Measurements from ENCODE around the gene LIMK2. TPM values are rescaled to one million over a fixed set of nuclear protein-coding genes. Genes with fewer than 3 reads are reported as not detected.

LIMK2 gene
- total and polyA plus RNA-seq, 2 experiments from 2014 or later = 10.7 to 19.5 TPM

- Histone ChIP-seq H4K20me1 (ENCODE audit: insufficient read depth) (no peaks in the 10 kb centered on the region), H3K27me3 (replicated peaks; ENCODE audit: insufficient read depth) (no peaks in the 10 kb centered on the region), H3K27ac (no peak overlapping the region), H3K9ac (no peak overlapping the region), H3K9me2 (ENCODE audit: insufficient read depth) (no peaks in the 10 kb centered on the region), H3F3A (ENCODE audit: insufficient read depth) (peaks cover 13% of the 10 kb centered on the region), H3K36me3 (ENCODE audit: low read depth) (no peaks in the 10 kb centered on the region), H3K79me2 (ENCODE audit: insufficient read depth) (no peaks in the 10 kb centered on the region), H3K4me3 (no peak overlapping the region), H3K4me2 (ENCODE audit: unreplicated experiment) (no peak overlapping the region), H2AFZ (no peak overlapping the region), H3K9me3 (ENCODE audit: low read depth) (no peaks in the 10 kb centered on the region), H3K4me1 (ENCODE audit: insufficient read depth) (peaks cover 13% of the 10 kb centered on the region)
- in situ Hi-C loops (cut with MboI) = no loop called here
- WGBS, 2 experiments (ENCODE audit: low coverage in 1 of 2, low lambda C conversion rate in 2 of 2, missing lambda C conversion rate in 2 of 2) = 88 to 99% methylated on average over 3 of the region's 3 CpGs
- DNase-seq = no peak
- no peak for TF ChIP-seq EZH2 (IDR thresholded peaks at IDR 0.05; ENCODE audit: insufficient read depth, poor library complexity, severe bottlenecking)
- TF ChIP-seq EZH2phosphoT487 (IDR thresholded peaks at IDR 0.05; ENCODE audit: insufficient read depth, low read depth) = no peak
These were observed 88.8 kb downstream of the LIMK2 start for GRCh38 chr22:31300896-31301295.

DNA sequence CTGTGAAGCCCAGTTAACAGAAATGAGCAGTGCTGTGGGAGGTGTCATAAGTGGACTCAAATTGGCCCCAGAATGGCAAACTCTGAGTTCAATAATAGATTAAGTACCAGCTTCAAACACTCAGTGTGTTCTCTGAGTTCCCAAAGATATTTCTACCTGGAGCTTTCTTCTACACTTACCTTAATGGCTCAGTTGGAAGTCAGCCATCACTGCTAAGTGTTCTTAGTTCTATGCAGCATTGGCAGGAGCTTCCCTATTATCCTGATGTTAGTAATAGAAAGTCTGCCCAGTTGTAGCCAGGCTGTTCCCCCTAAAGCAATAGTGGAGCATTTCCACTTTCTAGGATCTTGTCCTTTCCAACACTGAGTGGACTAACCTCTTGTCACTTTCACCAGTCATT, 89.9 kb downstream of the LIMK2 start:
- Histone ChIP-seq H4K20me1 (ENCODE audit: insufficient read depth) (no peaks in the 10 kb centered on the region), H3K4me1 (ENCODE audit: insufficient read depth) (0 out of 2 replicates have a peak, but pooled peaks cover 3% of the 10 kb centered on the region), H3K27ac (no peak overlapping the region), H3K27me3 (replicated peaks; ENCODE audit: insufficient read depth) (no peaks in the 10 kb centered on the region), H3F3A (ENCODE audit: insufficient read depth) (peaks cover 2% of the 10 kb centered on the region; the same call in 1 of the 2 replicates), H3K9ac (no peak overlapping the region), H2AFZ (no peak overlapping the region), H3K9me3 (ENCODE audit: low read depth) (no peaks in the 10 kb centered on the region), H3K4me2 (ENCODE audit: unreplicated experiment) (no peak overlapping the region), H3K79me2 (ENCODE audit: insufficient read depth) (no peaks in the 10 kb centered on the region), H3K9me2 (ENCODE audit: insufficient read depth) (no peaks in the 10 kb centered on the region), H3K4me3 (no peak overlapping the region), H3K36me3 (ENCODE audit: low read depth) (no peaks in the 10 kb centered on the region)
- no peak for DNase-seq
- in situ Hi-C loops (cut with MboI) = no loop called here
- TF ChIP-seq EZH2phosphoT487 (IDR thresholded peaks at IDR 0.05; ENCODE audit: insufficient read depth, low read depth) (no peak), EZH2 (IDR thresholded peaks at IDR 0.05; ENCODE audit: insufficient read depth, poor library complexity, severe bottlenecking) (no peak)

DNA sequence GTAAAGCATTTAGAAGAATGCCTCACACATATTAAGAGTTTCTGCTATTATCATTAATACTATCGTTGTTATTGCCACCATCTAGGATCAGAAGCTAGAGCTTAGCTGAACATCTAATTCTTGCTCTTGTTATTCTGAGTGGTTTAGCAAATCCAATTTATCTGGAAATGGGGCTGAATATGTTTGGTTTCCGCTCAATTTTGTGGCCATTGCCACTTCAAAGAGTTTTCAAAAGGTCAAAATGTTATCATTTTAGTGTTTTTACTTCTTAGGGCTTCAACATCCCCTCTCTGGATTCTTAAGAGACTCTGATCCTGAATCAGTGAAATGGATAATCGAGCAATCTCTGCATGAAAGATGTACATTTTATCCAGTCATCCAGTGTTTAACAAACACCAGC, 90.4 kb downstream of the LIMK2 start:
- Histone ChIP-seq H3K4me3 (no peak overlapping the region), H2AFZ (no peak overlapping the region), H3K27ac (no peak overlapping the region), H3K4me2 (ENCODE audit: unreplicated experiment) (no peak overlapping the region), H3K9ac (no peak overlapping the region), H3K36me3 (ENCODE audit: low read depth) (no peaks in the 10 kb centered on the region), H3K27me3 (replicated peaks; ENCODE audit: insufficient read depth) (no peaks in the 10 kb centered on the region), H4K20me1 (ENCODE audit: insufficient read depth) (no peaks in the 10 kb centered on the region), H3K79me2 (ENCODE audit: insufficient read depth) (no peaks in the 10 kb centered on the region), H3K4me1 (ENCODE audit: insufficient read depth) (no peaks in the 10 kb centered on the region), H3K9me2 (ENCODE audit: insufficient read depth) (no peaks in the 10 kb centered on the region), H3F3A (ENCODE audit: insufficient read depth) (no peaks in the 10 kb centered on the region), H3K9me3 (ENCODE audit: low read depth) (no peaks in the 10 kb centered on the region)
- DNase-seq = no peak
- 70 to 76% methylated on average over 3 of the region's 3 CpGs for WGBS, 2 experiments (ENCODE audit: low coverage in 1 of 2, low lambda C conversion rate in 2 of 2, missing lambda C conversion rate in 2 of 2)
- in situ Hi-C loops (cut with MboI) = no loop called here
- TF ChIP-seq EZH2 (IDR thresholded peaks at IDR 0.05; ENCODE audit: insufficient read depth, poor library complexity, severe bottlenecking) (no peak), EZH2phosphoT487 (IDR thresholded peaks at IDR 0.05; ENCODE audit: insufficient read depth, low read depth) (no peak)

DNA sequence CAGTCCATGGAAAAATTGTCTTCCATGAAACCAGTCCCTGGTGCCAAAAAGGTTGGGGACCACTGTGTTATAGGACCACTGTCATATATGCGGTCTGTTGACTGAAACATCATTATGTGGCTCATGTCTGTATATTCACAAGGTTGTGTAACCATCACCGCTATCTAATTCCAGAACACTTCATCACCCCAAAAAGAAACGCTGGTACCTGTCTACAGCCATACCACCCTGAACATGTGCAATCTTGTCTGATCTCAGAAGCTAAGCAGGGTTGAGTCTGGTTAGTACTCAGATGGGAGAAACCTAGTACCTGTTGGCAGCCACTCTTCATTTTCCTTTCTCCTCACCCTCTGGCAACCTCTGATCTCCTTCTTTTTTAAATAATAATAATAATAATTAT, 93.1 kb downstream of the LIMK2 start:
- no peak overlapping the region for H3K27ac ChIP-seq
- TF ChIP-seq EZH2phosphoT487 (IDR thresholded peaks at IDR 0.05; ENCODE audit: insufficient read depth, low read depth) (no peak), EZH2 (IDR thresholded peaks at IDR 0.05; ENCODE audit: insufficient read depth, poor library complexity, severe bottlenecking) (no peak)
- no peaks in the 10 kb centered on the region for H3K27me3 ChIP-seq (replicated peaks; ENCODE audit: insufficient read depth)
- H4K20me1 ChIP-seq (ENCODE audit: insufficient read depth) = no peaks in the 10 kb centered on the region
- no peaks in the 10 kb centered on the region for H3K9me3 ChIP-seq (ENCODE audit: low read depth)
- H3K4me1 ChIP-seq (ENCODE audit: insufficient read depth) = no peaks in the 10 kb centered on the region
- H3F3A ChIP-seq (ENCODE audit: insufficient read depth) = no peaks in the 10 kb centered on the region
- in situ Hi-C loops (cut with MboI) = no loop called here
- no peak overlapping the region for H2AFZ ChIP-seq
- H3K79me2 ChIP-seq (ENCODE audit: insufficient read depth) = no peaks in the 10 kb centered on the region
- no peak overlapping the region for H3K4me2 ChIP-seq (ENCODE audit: unreplicated experiment)
- WGBS, 2 experiments (ENCODE audit: low coverage in 1 of 2, low lambda C conversion rate in 2 of 2, missing lambda C conversion rate in 2 of 2) = 97% methylated on average over 3 of the region's 3 CpGs
- no peak overlapping the region for H3K4me3 ChIP-seq
- no peaks in the 10 kb centered on the region for H3K36me3 ChIP-seq (ENCODE audit: low read depth)
- DNase-seq = no peak
- H3K9me2 ChIP-seq (ENCODE audit: insufficient read depth) = no peaks in the 10 kb centered on the region
- H3K9ac ChIP-seq = no peak overlapping the region

GRCh38 chr22:31308181-31308580, 96.1 kb downstream of the LIMK2 start:
- H3K4me3 ChIP-seq = no peak overlapping the region
- no peak for TF ChIP-seq EZH2 (IDR thresholded peaks at IDR 0.05; ENCODE audit: insufficient read depth, poor library complexity, severe bottlenecking)
- TF ChIP-seq EZH2phosphoT487 (IDR thresholded peaks at IDR 0.05; ENCODE audit: insufficient read depth, low read depth) = no peak
- no peaks in the 10 kb centered on the region for H3K9me2 ChIP-seq (ENCODE audit: insufficient read depth)
- no peaks in the 10 kb centered on the region for H3F3A ChIP-seq (ENCODE audit: insufficient read depth)
- in situ Hi-C loops (cut with MboI) = no loop called here
- no peak overlapping the region for H2AFZ ChIP-seq
- H3K9ac ChIP-seq = no peak overlapping the region
- no peaks in the 10 kb centered on the region for H3K79me2 ChIP-seq (ENCODE audit: insufficient read depth)
- no peak overlapping the region for H3K4me2 ChIP-seq (ENCODE audit: unreplicated experiment)
- no peaks in the 10 kb centered on the region for H3K4me1 ChIP-seq (ENCODE audit: insufficient read depth)
- H4K20me1 ChIP-seq (ENCODE audit: insufficient read depth) = no peaks in the 10 kb centered on the region
- no peaks in the 10 kb centered on the region for H3K36me3 ChIP-seq (ENCODE audit: low read depth)
- no peak overlapping the region for H3K27ac ChIP-seq
- H3K9me3 ChIP-seq (ENCODE audit: low read depth) = no peaks in the 10 kb centered on the region
- no peak for DNase-seq
- no peaks in the 10 kb centered on the region for H3K27me3 ChIP-seq (replicated peaks; ENCODE audit: insufficient read depth)

Data from GM23248 (cell line).